Activated naive CD4-positive, alpha-beta T cell treated with anti-CD3 and anti-CD28 coated beads, Interleukin-2, amount 10 ng/mL, durations not matched to agents 7 days and 5 days (primary cell): ENCODE measurements around the gene CDK13.

ENCODE experiments used
- CTCF ChIA-PET: fragments of 350-600 bp; sonication (Branson Sonifier 250); formaldehyde crosslinking; loops from one replicate; lab custom pipeline; 2021; ENCODE audit warnings: antibody characterized with exemption; lab: Charles Lee
- DNase-seq: peaks from one replicate; pipeline ENCODE4 v3.0.0-alpha.2; 2020
- H3K27ac Mint-ChIP-seq: one replicate; pipeline ENCODE4 v1.8.0; 2021; ENCODE audit warnings: mild to moderate bottlenecking, moderate library complexity, mixed read lengths
- H3K27me3 Mint-ChIP-seq: one replicate; pipeline ENCODE4 v1.8.0; 2021; ENCODE audit warnings: mild to moderate bottlenecking, mixed read lengths
- H3K36me3 Mint-ChIP-seq: one replicate; pipeline ENCODE4 v1.8.0; 2021; ENCODE audit warnings: mixed read lengths
- H3K4me1 Mint-ChIP-seq: one replicate; pipeline ENCODE4 v1.8.0; 2021; ENCODE audit warnings: mixed read lengths
- H3K4me3 Mint-ChIP-seq: one replicate; pipeline ENCODE4 v1.8.0; 2021; ENCODE audit warnings: mild to moderate bottlenecking, moderate library complexity, mixed read lengths
- H3K9me3 Mint-ChIP-seq: one replicate; pipeline ENCODE4 v1.8.0; 2021; ENCODE audit warnings: mixed read lengths

CDK13 gene

GRCh38 chr7:39954694-39955093, 4.6 kb downstream of the CDK13 start:
- H3K9me3 Mint-ChIP-seq: no peaks in the 10 kb centered on the region
- DNase-seq: no peak
- no peak overlapping the region for H3K4me3 Mint-ChIP-seq
- H3K4me1 Mint-ChIP-seq: peaks cover 55% of the 10 kb centered on the region
- CTCF ChIA-PET: interaction anchor here (1.3 kb wide), 2 partner anchors 98 to 180 kb away, joined by 3 to 4 read pairs; partner anchors contain the start of genes MPLKIP and SUGCT
- peaks cover 42% of the 10 kb centered on the region for H3K36me3 Mint-ChIP-seq
- H3K27ac Mint-ChIP-seq: no peak overlapping the region
- H3K27me3 Mint-ChIP-seq: peaks cover under 1% of the 10 kb centered on the region

- Mint-ChIP-seq H3K27ac (no peak overlapping the region), H3K27me3 (no peaks in the 10 kb centered on the region), H3K9me3 (peaks cover 4% of the 10 kb centered on the region), H3K4me1 (peaks cover 55% of the 10 kb centered on the region), H3K36me3 (peaks cover 53% of the 10 kb centered on the region), H3K4me3 (no peak overlapping the region)
- DNase-seq: no peak
- CTCF ChIA-PET: interaction anchor here (1.6 kb wide), 1 partner anchor 94 kb away, joined by 9 read pairs; no protein-coding TSS in a partner anchor
Measured at GRCh38 chr7:39958038-39958437, 8.0 kb downstream of the CDK13 start.

DNA sequence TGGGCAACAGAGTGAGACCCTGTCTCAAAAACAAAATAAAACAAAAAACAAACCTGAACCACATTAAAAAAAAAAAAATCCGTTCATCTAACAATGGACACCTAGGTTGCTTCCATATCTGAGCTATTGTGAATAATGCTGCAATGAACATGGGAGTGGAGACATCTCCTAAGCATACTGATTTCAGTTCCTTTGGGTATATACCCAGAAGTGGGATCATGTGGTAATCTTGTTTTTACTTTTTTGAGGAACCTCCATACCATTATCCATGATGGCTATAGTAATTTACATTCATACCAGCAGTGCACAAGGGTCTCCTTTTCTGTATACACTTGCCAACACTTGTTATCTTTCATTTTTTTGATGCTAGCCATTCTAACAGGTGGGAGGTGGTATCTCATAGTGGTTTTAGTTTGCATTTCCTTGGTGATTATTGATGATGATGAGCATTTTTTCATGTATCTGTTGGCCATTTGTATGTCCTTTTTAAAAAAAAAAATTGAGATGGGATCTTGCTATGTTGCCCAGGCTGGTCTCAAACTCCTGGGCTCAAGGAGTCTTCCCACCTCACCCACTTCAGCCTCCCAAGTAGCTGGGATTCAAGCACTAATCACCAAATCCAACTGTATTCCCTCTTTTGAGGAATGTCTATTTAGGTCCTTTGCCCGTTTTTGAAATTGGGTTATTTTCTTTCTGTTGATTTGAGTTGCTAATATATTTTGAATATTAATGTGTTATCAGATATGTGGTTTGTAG, 17.5 kb downstream of the CDK13 start:
- H3K4me3 Mint-ChIP-seq: no peak overlapping the region
- CTCF ChIA-PET: no interaction called here
- no peak overlapping the region for H3K27ac Mint-ChIP-seq
- H3K27me3 Mint-ChIP-seq: no peaks in the 10 kb centered on the region
- peaks cover 3% of the 10 kb centered on the region for H3K9me3 Mint-ChIP-seq
- peaks cover 25% of the 10 kb centered on the region for H3K36me3 Mint-ChIP-seq
- H3K4me1 Mint-ChIP-seq: peaks cover 31% of the 10 kb centered on the region
- no peak for DNase-seq

- H3K4me3 Mint-ChIP-seq: no peak overlapping the region
- peaks cover 3% of the 10 kb centered on the region for H3K9me3 Mint-ChIP-seq
- H3K27me3 Mint-ChIP-seq: no peaks in the 10 kb centered on the region
- no peak for DNase-seq
- H3K4me1 Mint-ChIP-seq: peaks cover 31% of the 10 kb centered on the region
- H3K27ac Mint-ChIP-seq: no peak overlapping the region
- peaks cover 19% of the 10 kb centered on the region for H3K36me3 Mint-ChIP-seq
- CTCF ChIA-PET: no interaction called here
Measured at GRCh38 chr7:39969431-39969830, 19.4 kb downstream of the CDK13 start.

DNA sequence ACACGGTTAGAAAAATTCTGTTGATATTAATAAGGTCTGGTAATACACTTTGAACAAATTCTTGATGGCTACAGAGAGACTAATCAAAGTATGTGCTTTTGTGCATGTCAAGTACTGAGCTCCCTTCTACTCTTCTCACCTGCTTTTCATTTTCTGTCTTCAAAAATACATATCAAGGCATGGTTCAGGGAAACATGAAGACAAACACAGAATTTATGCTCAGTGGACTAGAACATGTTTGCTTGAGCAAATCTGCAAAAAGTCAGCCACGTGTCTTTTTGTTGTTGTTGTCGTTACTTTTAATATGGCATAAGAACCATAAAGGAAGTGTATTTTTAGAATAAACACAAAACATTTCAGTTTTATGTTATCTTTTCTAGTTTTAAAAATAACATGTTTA, 21.9 kb downstream of the CDK13 start:
- no peak overlapping the region for H3K4me3 Mint-ChIP-seq
- no peaks in the 10 kb centered on the region for H3K27me3 Mint-ChIP-seq
- no peaks in the 10 kb centered on the region for H3K9me3 Mint-ChIP-seq
- CTCF ChIA-PET: no interaction called here
- no peak overlapping the region for H3K27ac Mint-ChIP-seq
- H3K4me1 Mint-ChIP-seq: peaks cover 18% of the 10 kb centered on the region
- no peak for DNase-seq
- peaks cover 7% of the 10 kb centered on the region for H3K36me3 Mint-ChIP-seq

DNA sequence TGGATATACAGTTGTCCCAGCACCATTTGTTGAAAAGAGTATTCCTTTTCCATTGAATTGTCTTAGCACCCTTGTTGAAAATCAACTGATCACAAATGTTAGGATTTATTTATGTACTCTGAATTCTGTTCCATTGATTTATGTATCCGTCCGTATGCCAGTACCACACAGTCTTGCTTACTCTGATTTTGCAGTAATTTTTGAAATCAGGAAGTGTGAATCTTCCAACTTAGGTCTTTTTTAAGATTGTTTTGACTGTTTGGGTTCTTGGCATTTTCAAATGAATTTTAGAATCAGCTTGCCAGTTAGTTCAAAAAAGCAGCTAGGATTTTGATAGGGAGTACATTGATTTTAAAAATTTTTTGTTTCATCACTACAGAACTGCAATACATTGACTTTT, 23.7 kb downstream of the CDK13 start:
- H3K4me3 Mint-ChIP-seq: no peak overlapping the region
- no peaks in the 10 kb centered on the region for H3K9me3 Mint-ChIP-seq
- peaks cover 1% of the 10 kb centered on the region for H3K36me3 Mint-ChIP-seq
- DNase-seq: no peak
- CTCF ChIA-PET: no interaction called here
- peaks cover 11% of the 10 kb centered on the region for H3K4me1 Mint-ChIP-seq
- H3K27me3 Mint-ChIP-seq: no peaks in the 10 kb centered on the region
- no peak overlapping the region for H3K27ac Mint-ChIP-seq

DNA sequence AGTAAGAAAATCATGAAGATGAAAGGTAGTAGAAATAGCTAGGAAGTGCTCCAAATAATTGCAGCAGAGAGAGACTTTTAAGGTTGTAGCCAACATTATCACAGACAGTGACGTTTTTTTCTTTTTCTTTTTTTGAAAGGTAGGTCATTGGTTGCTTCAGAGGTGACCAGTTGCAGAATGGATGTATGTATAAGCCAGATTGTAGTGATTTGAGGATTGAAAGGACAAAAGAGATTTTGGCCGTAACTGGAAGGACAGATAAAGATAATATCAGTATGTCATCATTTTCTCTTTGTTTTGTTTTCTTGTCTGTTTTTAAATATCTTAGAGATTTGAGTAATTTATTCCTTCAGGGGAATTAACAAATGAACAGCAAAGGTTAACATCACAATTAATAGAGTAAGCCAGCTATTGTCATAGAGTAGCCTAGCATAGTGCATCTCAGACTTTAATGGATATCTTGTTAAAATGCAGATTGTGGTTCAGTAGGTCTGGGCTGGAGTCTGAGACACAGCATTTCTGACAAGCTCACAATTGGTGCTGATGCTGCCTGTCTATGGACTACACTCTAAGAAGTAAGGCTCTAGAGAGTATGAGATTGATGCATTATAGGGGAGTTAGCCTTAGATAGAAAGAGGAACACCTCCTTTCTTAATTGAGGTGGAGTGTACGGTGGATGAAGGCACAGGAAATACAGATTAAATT, 28.3 kb downstream of the CDK13 start:
- Mint-ChIP-seq H3K36me3 (peaks cover 1% of the 10 kb centered on the region), H3K27me3 (no peaks in the 10 kb centered on the region), H3K4me3 (no peak overlapping the region), H3K27ac (no peak overlapping the region), H3K9me3 (no peaks in the 10 kb centered on the region), H3K4me1 (peaks cover 5% of the 10 kb centered on the region)
- CTCF ChIA-PET: interaction anchor here (0.9 kb wide), 1 partner anchor 399 kb away, joined by 3 read pairs; no protein-coding TSS in a partner anchor
- no peak for DNase-seq

- no peaks in the 10 kb centered on the region for H3K27me3 Mint-ChIP-seq
- H3K36me3 Mint-ChIP-seq: peaks cover 2% of the 10 kb centered on the region
- CTCF ChIA-PET: no interaction called here
- H3K4me1 Mint-ChIP-seq: peaks cover 10% of the 10 kb centered on the region
- H3K27ac Mint-ChIP-seq: no peak overlapping the region
- DNase-seq: peak; percentile 36
- H3K9me3 Mint-ChIP-seq: no peaks in the 10 kb centered on the region
- no peak overlapping the region for H3K4me3 Mint-ChIP-seq
Measured at GRCh38 chr7:39979406-39980073, 29.5 kb downstream of the CDK13 start.

DNA sequence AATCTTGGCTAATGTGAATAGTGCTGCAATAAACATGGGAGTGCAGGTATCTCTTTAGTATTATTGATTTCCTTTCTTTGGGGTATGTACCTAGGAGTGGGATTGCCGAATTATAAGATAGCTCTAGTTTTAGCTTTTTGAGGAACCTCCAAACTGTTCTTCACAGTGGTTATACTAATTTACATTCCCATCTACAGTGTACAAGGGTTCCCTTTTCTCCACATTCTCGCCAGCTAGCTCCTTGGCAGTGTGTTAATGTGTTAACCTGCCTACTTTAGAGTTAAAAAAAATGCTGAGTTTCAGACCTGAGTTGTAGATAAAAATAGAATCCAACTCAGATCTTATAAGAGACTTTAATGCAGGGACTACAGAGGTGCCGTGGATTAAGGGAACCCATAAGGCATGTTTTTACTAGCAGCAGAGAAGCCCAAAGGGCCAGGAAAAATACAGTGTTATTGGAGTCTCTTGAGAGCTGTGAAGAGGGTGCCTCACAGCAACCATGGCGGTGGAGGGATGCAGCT, 35.4 kb downstream of the CDK13 start:
- CTCF ChIA-PET: interaction anchor here (1.0 kb wide), 1 partner anchor 66 kb away, joined by 3 read pairs; no protein-coding TSS in a partner anchor
- peaks cover 18% of the 10 kb centered on the region for H3K36me3 Mint-ChIP-seq
- no peak overlapping the region for H3K27ac Mint-ChIP-seq
- DNase-seq: no peak
- H3K9me3 Mint-ChIP-seq: no peaks in the 10 kb centered on the region
- H3K27me3 Mint-ChIP-seq: no peaks in the 10 kb centered on the region
- H3K4me3 Mint-ChIP-seq: no peak overlapping the region
- H3K4me1 Mint-ChIP-seq: peaks cover 38% of the 10 kb centered on the region

DNA sequence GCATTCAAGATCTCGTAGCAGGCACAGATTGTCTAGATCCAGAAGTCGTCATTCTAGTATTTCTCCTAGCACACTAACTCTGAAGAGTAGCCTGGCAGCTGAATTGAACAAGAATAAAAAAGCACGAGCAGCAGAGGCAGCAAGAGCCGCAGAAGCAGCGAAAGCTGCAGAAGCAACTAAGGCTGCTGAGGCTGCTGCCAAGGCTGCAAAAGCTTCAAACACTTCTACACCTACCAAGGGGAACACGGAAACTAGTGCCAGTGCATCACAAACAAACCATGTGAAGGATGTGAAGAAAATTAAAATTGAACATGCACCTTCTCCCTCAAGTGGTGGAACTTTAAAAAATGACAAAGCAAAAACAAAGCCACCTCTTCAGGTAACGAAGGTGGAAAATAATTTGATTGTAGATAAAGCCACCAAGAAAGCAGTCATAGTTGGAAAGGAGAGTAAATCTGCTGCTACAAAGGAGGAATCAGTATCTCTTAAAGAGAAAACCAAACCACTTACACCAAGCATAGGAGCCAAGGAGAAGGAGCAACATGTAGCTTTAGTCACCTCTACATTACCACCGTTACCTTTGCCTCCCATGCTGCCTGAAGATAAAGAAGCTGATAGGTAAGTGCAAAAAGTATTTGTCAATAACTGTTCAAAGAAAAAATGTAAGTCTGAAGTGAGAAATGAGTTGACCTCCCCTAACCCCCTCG, 37.7 kb downstream of the CDK13 start:
- no peaks in the 10 kb centered on the region for H3K27me3 Mint-ChIP-seq
- H3K9me3 Mint-ChIP-seq: no peaks in the 10 kb centered on the region
- H3K4me3 Mint-ChIP-seq: no peak overlapping the region
- peak; percentile 32 for DNase-seq
- H3K4me1 Mint-ChIP-seq: peaks cover 36% of the 10 kb centered on the region
- H3K27ac Mint-ChIP-seq: peak overlapping the region; percentile 22
- CTCF ChIA-PET: no interaction called here
- peaks cover 23% of the 10 kb centered on the region for H3K36me3 Mint-ChIP-seq

- H3K27ac Mint-ChIP-seq: no peak overlapping the region
- no peak overlapping the region for H3K4me3 Mint-ChIP-seq
- CTCF ChIA-PET: no interaction called here
- no peaks in the 10 kb centered on the region for H3K27me3 Mint-ChIP-seq
- no peaks in the 10 kb centered on the region for H3K4me1 Mint-ChIP-seq
- no peak for DNase-seq
- H3K36me3 Mint-ChIP-seq: peaks cover 17% of the 10 kb centered on the region
- no peaks in the 10 kb centered on the region for H3K9me3 Mint-ChIP-seq
Measured at GRCh38 chr7:40000734-40001315, 50.8 kb downstream of the CDK13 start.

DNA sequence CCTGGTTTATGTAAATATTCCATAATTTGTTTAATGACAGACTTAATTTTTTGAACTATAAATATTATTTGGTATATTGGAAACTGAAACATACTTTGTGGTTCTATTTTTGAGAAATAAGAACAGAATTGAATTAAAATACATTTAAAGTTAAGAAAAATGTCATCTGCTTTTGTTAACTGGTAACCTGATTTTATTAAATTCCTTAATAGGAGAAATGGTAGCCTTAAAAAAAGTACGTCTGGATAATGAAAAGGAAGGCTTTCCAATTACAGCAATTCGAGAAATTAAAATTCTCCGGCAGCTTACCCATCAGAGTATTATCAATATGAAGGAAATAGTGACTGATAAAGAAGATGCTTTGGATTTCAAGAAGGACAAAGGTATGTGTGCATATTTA, 51.6 kb downstream of the CDK13 start:
- Mint-ChIP-seq H3K36me3 (peaks cover 20% of the 10 kb centered on the region), H3K9me3 (no peaks in the 10 kb centered on the region), H3K4me3 (no peak overlapping the region), H3K27ac (no peak overlapping the region), H3K27me3 (no peaks in the 10 kb centered on the region), H3K4me1 (no peaks in the 10 kb centered on the region)
- CTCF ChIA-PET: no interaction called here
- no peak for DNase-seq

DNA sequence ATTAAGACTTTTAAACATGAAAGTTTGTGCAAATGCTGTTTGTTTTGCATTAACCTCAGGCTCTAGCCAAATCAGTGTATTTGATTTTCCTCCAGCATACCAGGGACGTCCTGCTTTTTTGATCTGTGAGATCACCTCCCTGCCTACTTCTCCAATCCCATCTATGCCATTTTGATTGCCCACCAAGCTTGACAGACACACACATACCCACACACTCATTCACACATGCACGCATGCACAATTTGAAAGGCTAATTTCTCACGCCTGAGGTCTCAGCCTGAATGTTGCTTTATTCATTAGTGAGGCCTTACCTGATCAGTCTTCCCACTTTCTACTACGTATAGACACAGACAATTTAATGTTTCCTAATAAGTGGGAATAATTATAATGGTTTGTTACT, 53.5 kb downstream of the CDK13 start:
- Mint-ChIP-seq H3K27me3 (no peaks in the 10 kb centered on the region), H3K4me1 (no peaks in the 10 kb centered on the region), H3K4me3 (no peak overlapping the region), H3K27ac (no peak overlapping the region), H3K9me3 (no peaks in the 10 kb centered on the region), H3K36me3 (peaks cover 21% of the 10 kb centered on the region)
- DNase-seq: no peak
- CTCF ChIA-PET: no interaction called here
